Activated CD4-positive, alpha-beta T cell treated with anti-CD3 and anti-CD28 coated beads, Interleukin-2, amount 50 U/mL, for 24 hours (primary cell): ENCODE data around the gene CLN3.
"Not testable (repeated sequence)": the region's sequence is repeated elsewhere in the genome, so short reads cannot be mapped to it uniquely, and the experiment has no call there.

Source experiments
- DNase-seq, 2 donors: peaks; one replicate each; pipeline ENCODE4 v3.0.0-alpha.2; 2020; ENCODE audit warnings: low read depth in 1 of 2, low spot score in 1 of 2

Gene CLN3

GRCh38 chr16:28495098-28495793 lies 3.4 kb upstream of the CLN3 start:
- no peak for DNase-seq

GRCh38 chr16:28494121-28494851 lies 2.4 kb upstream of the CLN3 start, which contains the start of gene APOBR:
TSS of gene APOBR (plus strand) at chr16:28494643. CDS start at chr16:28494682, 39 bp downstream.
- DNase-seq = peak; percentile 58 to 86

- DNase-seq = no peak
These were observed 637 bp upstream of the CLN3 start for GRCh38 chr16:28492511-28492910.

- no peak for DNase-seq
These were observed 474 bp downstream of the CLN3 start for GRCh38 chr16:28491230-28491969.

GRCh38 chr16:28486266-28486665 lies 5.6 kb downstream of the CLN3 start:
- no peak for DNase-seq

GRCh38 chr16:28483361-28483760 lies 8.5 kb downstream of the CLN3 start:
- not testable (repeated sequence) for DNase-seq

GRCh38 chr16:28482026-28482425 lies 9.8 kb downstream of the CLN3 start:
- no peak for DNase-seq

GRCh38 chr16:28478506-28479180 lies 13.2 kb downstream of the CLN3 start:
- DNase-seq = no peak

GRCh38 chr16:28477311-28477920 lies 14.5 kb downstream of the CLN3 start:
- DNase-seq = no peak

- DNase-seq = no peak
These were observed 16.7 kb downstream of the CLN3 start for GRCh38 chr16:28475221-28475620.

- DNase-seq = no peak
These were observed 18.1 kb downstream of the CLN3 start for GRCh38 chr16:28473714-28474265.

- DNase-seq = not testable (repeated sequence)
These were observed 44.8 kb downstream of the CLN3 start for GRCh38 chr16:28447081-28447480.

- DNase-seq = not testable (repeated sequence)
These were observed 45.5 kb downstream of the CLN3 start for GRCh38 chr16:28446388-28446787.

GRCh38 chr16:28443943-28444342 lies 47.9 kb downstream of the CLN3 start:
- not testable (repeated sequence) for DNase-seq

- DNase-seq = not testable (repeated sequence)
These were observed 53.0 kb downstream of the CLN3 start for GRCh38 chr16:28438899-28439298.

GRCh38 chr16:28435340-28435739 lies 56.5 kb downstream of the CLN3 start:
- DNase-seq = not testable (repeated sequence)
